ENCODE measurements around the gene AKAP6. TPM values are rescaled to one million over a fixed set of nuclear protein-coding genes. Genes with fewer than 3 reads are reported as not detected.

Gene AKAP6
- total RNA-seq, 1 donor from 2014 or later, result 2.8 TPM

DNA sequence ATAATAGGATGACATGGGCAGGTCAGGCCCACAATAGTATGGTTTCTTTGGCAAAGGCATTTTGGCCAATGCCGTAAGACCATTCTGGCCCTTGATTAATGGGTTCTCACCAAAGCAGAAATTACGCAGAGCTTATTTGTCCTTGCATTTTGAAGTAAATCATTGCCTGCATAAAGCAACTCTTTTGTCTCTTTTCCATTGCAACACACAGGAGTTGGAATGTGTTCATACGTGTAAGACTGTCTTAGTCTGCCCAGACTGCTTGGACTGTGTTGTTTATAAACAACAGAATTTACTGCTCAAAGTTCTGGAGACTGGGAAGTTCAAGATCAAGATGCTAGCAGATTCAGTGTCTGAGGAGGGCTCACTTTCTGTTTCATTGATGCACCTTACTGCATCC is 506.8 kb downstream of the AKAP6 start:
- Mint-ChIP-seq H3K27me3 (ENCODE audit: low read depth, unreplicated experiment) (no peaks in the 10 kb centered on the region), H3K36me3 (ENCODE audit: low read depth, unreplicated experiment) (no peaks in the 10 kb centered on the region), H3K27ac (ENCODE audit: unreplicated experiment) (no peak overlapping the region), H3K4me1 (ENCODE audit: low read depth, unreplicated experiment) (no peaks in the 10 kb centered on the region), H3K4me3 (ENCODE audit: unreplicated experiment) (no peak overlapping the region), H3K9me3 (ENCODE audit: unreplicated experiment) (no peaks in the 10 kb centered on the region)
- Histone ChIP-seq H3K4me2 (ENCODE audit: low read length) (no peak overlapping the region), H3K27ac (ENCODE audit: low read depth, low read length) (no peak overlapping the region), H2AFZ (ENCODE audit: low read depth, low read length) (no peak overlapping the region), H3K9me3 (ENCODE audit: insufficient read depth, low read depth, low read length) (no peaks in the 10 kb centered on the region), H3K4me1 (ENCODE audit: insufficient read depth, low read length) (no peaks in the 10 kb centered on the region), H3K36me3 (ENCODE audit: insufficient read depth, low read length) (no peaks in the 10 kb centered on the region), H3K4me3 (ENCODE audit: insufficient read depth, low read depth, low read length) (no peak overlapping the region), H3K79me2 (ENCODE audit: insufficient read depth, low read length) (no peaks in the 10 kb centered on the region), H3K9ac (ENCODE audit: low read length) (no peak overlapping the region), H3K27me3 (ENCODE audit: insufficient read depth, low read length) (no peaks in the 10 kb centered on the region), H4K20me1 (ENCODE audit: insufficient read depth, low read length) (no peaks in the 10 kb centered on the region)
- no peak for DNase-seq (ENCODE audit: low read depth)
- no peak for FAIRE-seq
- TF ChIP-seq EZH2 (IDR thresholded peaks at IDR 0.05; ENCODE audit: insufficient read depth, low read length), result no peak
- no peak for TF ChIP-seq CTCF (IDR thresholded peaks at IDR 0.05; ENCODE audit: insufficient read depth, low read depth, low read length)

- H3K36me3 Mint-ChIP-seq (ENCODE audit: low read depth, unreplicated experiment), result no peaks in the 10 kb centered on the region
- no peak overlapping the region for H3K4me2 ChIP-seq (ENCODE audit: low read length)
- TF ChIP-seq CTCF (IDR thresholded peaks at IDR 0.05; ENCODE audit: insufficient read depth, low read depth, low read length) (no peak), EZH2 (IDR thresholded peaks at IDR 0.05; ENCODE audit: insufficient read depth, low read length) (no peak)
- no peaks in the 10 kb centered on the region for H3K27me3 ChIP-seq (ENCODE audit: insufficient read depth, low read length)
- H3K36me3 ChIP-seq (ENCODE audit: insufficient read depth, low read length), result no peaks in the 10 kb centered on the region
- H3K9ac ChIP-seq (ENCODE audit: low read length), result no peak overlapping the region
- H3K4me3 ChIP-seq (ENCODE audit: insufficient read depth, low read depth, low read length), result no peak overlapping the region
- no peak overlapping the region for H3K27ac Mint-ChIP-seq (ENCODE audit: unreplicated experiment)
- no peaks in the 10 kb centered on the region for H3K4me1 ChIP-seq (ENCODE audit: insufficient read depth, low read length)
- H3K4me3 Mint-ChIP-seq (ENCODE audit: unreplicated experiment), result no peak overlapping the region
- no peaks in the 10 kb centered on the region for H3K4me1 Mint-ChIP-seq (ENCODE audit: low read depth, unreplicated experiment)
- FAIRE-seq (no peak), DNase-seq (ENCODE audit: low read depth) (no peak)
- no peaks in the 10 kb centered on the region for H3K9me3 ChIP-seq (ENCODE audit: insufficient read depth, low read depth, low read length)
- H4K20me1 ChIP-seq (ENCODE audit: insufficient read depth, low read length), result no peaks in the 10 kb centered on the region
- H3K9me3 Mint-ChIP-seq (ENCODE audit: unreplicated experiment), result no peaks in the 10 kb centered on the region
- H2AFZ ChIP-seq (ENCODE audit: low read depth, low read length), result no peak overlapping the region
- H3K27me3 Mint-ChIP-seq (ENCODE audit: low read depth, unreplicated experiment), result peaks cover 10% of the 10 kb centered on the region
- no peak overlapping the region for H3K27ac ChIP-seq (ENCODE audit: low read depth, low read length)
- H3K79me2 ChIP-seq (ENCODE audit: insufficient read depth, low read length), result no peaks in the 10 kb centered on the region
Observed at GRCh38 chr14:32841698-32842097, 512.6 kb downstream of the AKAP6 start.

GRCh38 chr14:32846821-32847365 is 517.8 kb downstream of the AKAP6 start:
- H4K20me1 ChIP-seq (ENCODE audit: insufficient read depth, low read length), result no peaks in the 10 kb centered on the region
- H3K4me3 ChIP-seq (ENCODE audit: insufficient read depth, low read depth, low read length), result no peak overlapping the region
- H3K36me3 Mint-ChIP-seq (ENCODE audit: low read depth, unreplicated experiment), result no peaks in the 10 kb centered on the region
- H3K4me1 ChIP-seq (ENCODE audit: insufficient read depth, low read length), result no peaks in the 10 kb centered on the region
- H3K9ac ChIP-seq (ENCODE audit: low read length), result no peak overlapping the region
- H3K4me3 Mint-ChIP-seq (ENCODE audit: unreplicated experiment), result no peak overlapping the region
- peaks cover 10% of the 10 kb centered on the region for H3K27me3 Mint-ChIP-seq (ENCODE audit: low read depth, unreplicated experiment)
- FAIRE-seq, result no peak
- H2AFZ ChIP-seq (ENCODE audit: low read depth, low read length), result no peak overlapping the region
- DNase-seq (ENCODE audit: low read depth), result no peak
- H3K36me3 ChIP-seq (ENCODE audit: insufficient read depth, low read length), result no peaks in the 10 kb centered on the region
- no peaks in the 10 kb centered on the region for H3K4me1 Mint-ChIP-seq (ENCODE audit: low read depth, unreplicated experiment)
- no peaks in the 10 kb centered on the region for H3K9me3 Mint-ChIP-seq (ENCODE audit: unreplicated experiment)
- H3K9me3 ChIP-seq (ENCODE audit: insufficient read depth, low read depth, low read length), result no peaks in the 10 kb centered on the region
- H3K4me2 ChIP-seq (ENCODE audit: low read length), result no peak overlapping the region
- H3K27ac Mint-ChIP-seq (ENCODE audit: unreplicated experiment), result no peak overlapping the region
- H3K27me3 ChIP-seq (ENCODE audit: insufficient read depth, low read length), result no peaks in the 10 kb centered on the region
- TF ChIP-seq EZH2 (IDR thresholded peaks at IDR 0.05; ENCODE audit: insufficient read depth, low read length) (no peak), CTCF (IDR thresholded peaks at IDR 0.05; ENCODE audit: insufficient read depth, low read depth, low read length) (no peak)
- no peak overlapping the region for H3K27ac ChIP-seq (ENCODE audit: low read depth, low read length)
- H3K79me2 ChIP-seq (ENCODE audit: insufficient read depth, low read length), result no peaks in the 10 kb centered on the region
